Measurements from ENCODE around the gene TRPM3.

Gene TRPM3

GRCh38 chr9:70578720-70579119 lies 542.7 kb downstream of the TRPM3 start:
- no peak for DNase-seq (ENCODE audit: low read depth)
- no peak for TF ChIP-seq CTCF (IDR thresholded peaks at IDR 0.05; ENCODE audit: low read length, missing control alignments)
- H3K4me3 ChIP-seq (replicated peaks; ENCODE audit: low read depth, low read length), result no peak overlapping the region

GRCh38 chr9:70577671-70578070 lies 543.8 kb downstream of the TRPM3 start:
- H3K4me3 ChIP-seq (replicated peaks; ENCODE audit: low read depth, low read length), result no peak overlapping the region
- no peak for TF ChIP-seq CTCF (IDR thresholded peaks at IDR 0.05; ENCODE audit: low read length, missing control alignments)
- DNase-seq (ENCODE audit: low read depth), result no peak

- TF ChIP-seq CTCF (IDR thresholded peaks at IDR 0.05; ENCODE audit: low read length, missing control alignments), result no peak
- H3K4me3 ChIP-seq (replicated peaks; ENCODE audit: low read depth, low read length), result no peak overlapping the region
Measured at GRCh38 chr9:70576116-70576515, 545.3 kb downstream of the TRPM3 start.

GRCh38 chr9:70574151-70574837 lies 547.1 kb downstream of the TRPM3 start:
- H3K4me3 ChIP-seq (replicated peaks; ENCODE audit: low read depth, low read length), result no peak overlapping the region
- peak; percentile 56 for DNase-seq (ENCODE audit: low read depth)
- TF ChIP-seq CTCF (IDR thresholded peaks at IDR 0.05; ENCODE audit: low read length, missing control alignments), result no peak

More at GRCh38 chr9:70576116-70576515, 545.3 kb downstream of the TRPM3 start:
- no peak for DNase-seq (ENCODE audit: low read depth)

GRCh38 chr9:70573308-70573707 lies 548.1 kb downstream of the TRPM3 start:
- TF ChIP-seq CTCF (IDR thresholded peaks at IDR 0.05; ENCODE audit: low read length, missing control alignments), result no peak
- DNase-seq (ENCODE audit: low read depth), result no peak
- no peak overlapping the region for H3K4me3 ChIP-seq (replicated peaks; ENCODE audit: low read depth, low read length)

GRCh38 chr9:70571258-70571657 lies 550.2 kb downstream of the TRPM3 start:
- TF ChIP-seq CTCF (IDR thresholded peaks at IDR 0.05; ENCODE audit: low read length, missing control alignments), result no peak

GRCh38 chr9:70569791-70570190 lies 551.6 kb downstream of the TRPM3 start:
- H3K4me3 ChIP-seq (replicated peaks; ENCODE audit: low read depth, low read length), result no peak overlapping the region
- TF ChIP-seq CTCF (IDR thresholded peaks at IDR 0.05; ENCODE audit: low read length, missing control alignments), result no peak
- DNase-seq (ENCODE audit: low read depth), result no peak

More at GRCh38 chr9:70571258-70571657, 550.2 kb downstream of the TRPM3 start:
- no peak overlapping the region for H3K4me3 ChIP-seq (replicated peaks; ENCODE audit: low read depth, low read length)
- no peak for DNase-seq (ENCODE audit: low read depth)
